ENCODE data around the gene P3H2.

GRCh38 chr3:190013943-190014924 lies 106.5 kb downstream of the P3H2 start:
- no peak for TF ChIP-seq IRF1 (CRISPR knock-in tag; IDR thresholded peaks at IDR 0.05; ENCODE audit: borderline replicate concordance)
- TF ChIP-seq CBX1 (IDR thresholded peaks at IDR 0.05; ENCODE audit: low read depth), result no peak
- TF ChIP-seq POLR2A (conservative IDR thresholded peaks at IDR 0.05), result no peak
- no peak for TF ChIP-seq CTCF (IDR thresholded peaks at IDR 0.05 in 2 of 3, conservative IDR thresholded peaks at IDR 0.05 in 1 of 3; ENCODE audit: insufficient read depth in 2 of 3, low read depth in 1 of 3, low read length in 3 of 3)
- TF ChIP-seq EZH2 (IDR thresholded peaks at IDR 0.05; ENCODE audit: borderline replicate concordance, low read depth, low read length), result no peak
- TF ChIP-seq TAF1 (IDR thresholded peaks at IDR 0.05; ENCODE audit: control insufficient read depth, extremely low read depth, insufficient read depth, low read length, severe bottlenecking), result no peak
- TF ChIP-seq ZC3H11A (IDR thresholded peaks at IDR 0.05; ENCODE audit: low read depth, low read length), result no peak
- no peak for TF ChIP-seq SRF (CRISPR knock-in tag; IDR thresholded peaks at IDR 0.05)
- TF ChIP-seq MAZ (CRISPR knock-in tag; conservative IDR thresholded peaks at IDR 0.05 in 1 of 2, IDR thresholded peaks at IDR 0.05 in 1 of 2), result no peak
- TF ChIP-seq NR2F6 (CRISPR knock-in tag; IDR thresholded peaks at IDR 0.05), result no peak
- no peak for TF ChIP-seq JUN (IDR thresholded peaks at IDR 0.05; ENCODE audit: borderline replicate concordance, low read depth, low read length)
- no peak for TF ChIP-seq JUN (CRISPR knock-in tag; IDR thresholded peaks at IDR 0.05; ENCODE audit: borderline replicate concordance)
- TF ChIP-seq FOXA3 (CRISPR knock-in tag; conservative IDR thresholded peaks at IDR 0.05 in 1 of 2, IDR thresholded peaks at IDR 0.05 in 1 of 2), result no peak
- TF ChIP-seq MTA3 (IDR thresholded peaks at IDR 0.05; ENCODE audit: borderline replicate concordance), result no peak
- TF ChIP-seq MEF2A (IDR thresholded peaks at IDR 0.05; ENCODE audit: control insufficient read depth, low read depth, low read length), result no peak
